Nephron (organoid): ENCODE results near the gene MLPH.

Experiments
- H3K27ac Mint-ChIP-seq, 3 experiments: 2 replicates each; pipeline ENCODE4 v1.8.0; 2020; ENCODE audit warnings: mixed read lengths in 3 of 3, mild to moderate bottlenecking in 2 of 3, moderate library complexity in 1 of 3
- H3K27me3 Mint-ChIP-seq: 2 replicates; pipeline ENCODE4 v1.8.0; 2021; ENCODE audit warnings: low read depth, mild to moderate bottlenecking, moderate library complexity, mixed read lengths
- H3K36me3 Mint-ChIP-seq: 2 replicates; pipeline ENCODE4 v1.8.0; 2020; ENCODE audit warnings: low read depth, mixed read lengths
- H3K4me1 Mint-ChIP-seq: 2 replicates; pipeline ENCODE4 v1.8.0; 2020; ENCODE audit warnings: mixed read lengths
- H3K4me3 Mint-ChIP-seq, 3 experiments: 2 replicates each; pipeline ENCODE4 v1.8.0; 2020; ENCODE audit warnings: mild to moderate bottlenecking in 3 of 3, mixed read lengths in 3 of 3, moderate library complexity in 2 of 3
- H3K9me3 Mint-ChIP-seq: 2 replicates; pipeline ENCODE4 v1.8.0; 2020; ENCODE audit warnings: mixed read lengths
- CTCF ChIP-seq, 3 experiments: fragments of 200-600 bp; sonication (generic); IDR thresholded peaks; one replicate each; pipeline ENCODE4 v1.5.0; 2021; ENCODE audit warnings: antibody characterized with exemption in 3 of 3; ENCODE audit not compliant: unreplicated experiment in 3 of 3

Gene MLPH

GRCh38 chr2:237549643-237550415, 62.8 kb downstream of the MLPH start:
- TF ChIP-seq CTCF (IDR thresholded peaks at IDR 0.05; ENCODE audit: unreplicated experiment in 3 of 3), result no peak
- Mint-ChIP-seq H3K4me1 (no peaks in the 10 kb centered on the region), H3K27ac (no peak overlapping the region), H3K36me3 (no peaks in the 10 kb centered on the region), H3K4me3 (no peak overlapping the region), H3K27me3 (peaks cover 12% of the 10 kb centered on the region), H3K9me3 (peaks cover 7% of the 10 kb centered on the region)

DNA sequence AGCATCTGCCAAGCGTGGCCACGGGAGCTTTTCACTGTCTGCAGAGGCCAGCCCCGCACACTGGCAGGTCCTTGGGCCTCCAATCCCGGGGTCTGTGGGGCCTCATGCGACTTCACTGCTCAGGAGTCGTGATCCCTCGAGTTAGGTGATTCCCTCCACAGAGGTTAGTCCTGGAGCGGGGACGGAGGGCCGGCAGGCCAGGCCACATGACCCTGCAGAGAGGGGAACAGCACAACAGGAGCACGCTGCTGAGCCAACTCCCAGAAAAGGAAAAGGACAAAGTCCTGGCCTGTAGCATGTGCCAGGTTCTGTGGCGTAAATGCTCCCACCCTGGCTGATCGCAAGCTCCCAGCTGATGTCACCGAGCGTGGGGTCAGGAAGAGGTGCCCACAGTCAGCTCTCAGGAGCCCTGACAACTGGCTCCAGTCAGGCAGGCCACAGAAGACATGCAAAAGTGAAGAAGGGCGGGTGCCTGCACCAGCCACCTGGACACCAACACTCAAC, 64.1 kb downstream of the MLPH start:
- TF ChIP-seq CTCF (IDR thresholded peaks at IDR 0.05; ENCODE audit: unreplicated experiment in 3 of 3), result no peak
- Mint-ChIP-seq H3K27me3 (peaks cover 8% of the 10 kb centered on the region), H3K9me3 (peaks cover 13% of the 10 kb centered on the region), H3K4me3 (no peak overlapping the region), H3K36me3 (no peaks in the 10 kb centered on the region), H3K27ac (no peak overlapping the region), H3K4me1 (no peaks in the 10 kb centered on the region)

- peaks cover 14% of the 10 kb centered on the region for H3K9me3 Mint-ChIP-seq
- H3K27ac Mint-ChIP-seq, result no peak overlapping the region
- peaks cover 7% of the 10 kb centered on the region for H3K27me3 Mint-ChIP-seq
- no peaks in the 10 kb centered on the region for H3K36me3 Mint-ChIP-seq
- H3K4me3 Mint-ChIP-seq, result no peak overlapping the region
- H3K4me1 Mint-ChIP-seq, result no peaks in the 10 kb centered on the region
- no peak for TF ChIP-seq CTCF (IDR thresholded peaks at IDR 0.05; ENCODE audit: unreplicated experiment in 3 of 3)
Measured at GRCh38 chr2:237552908-237553307, 65.9 kb downstream of the MLPH start.

DNA sequence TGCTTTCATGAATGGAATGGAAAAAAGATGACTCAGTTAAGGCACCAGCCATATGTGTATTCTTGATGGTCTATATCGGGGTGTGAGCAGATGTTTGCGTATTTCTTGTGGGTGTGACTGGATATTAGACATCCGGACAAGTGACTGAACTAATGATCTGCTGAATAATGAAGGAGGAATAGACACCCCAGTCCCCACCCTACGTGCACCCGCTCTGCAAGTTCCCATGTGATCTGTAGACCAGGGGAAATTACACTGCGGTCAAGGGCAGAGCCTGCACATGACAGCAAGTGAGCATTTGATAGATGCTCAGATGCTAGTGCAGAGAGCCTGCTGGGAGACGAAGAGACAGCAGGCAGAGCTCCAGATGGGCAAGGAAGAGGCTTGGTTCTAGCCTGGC, 66.9 kb downstream of the MLPH start:
- peaks cover 14% of the 10 kb centered on the region for H3K9me3 Mint-ChIP-seq
- H3K4me1 Mint-ChIP-seq, result peaks cover 2% of the 10 kb centered on the region
- no peak overlapping the region for H3K4me3 Mint-ChIP-seq
- H3K36me3 Mint-ChIP-seq, result no peaks in the 10 kb centered on the region
- TF ChIP-seq CTCF (IDR thresholded peaks at IDR 0.05; ENCODE audit: unreplicated experiment in 3 of 3), result no peak
- no peak overlapping the region for H3K27ac Mint-ChIP-seq
- H3K27me3 Mint-ChIP-seq, result peaks cover 6% of the 10 kb centered on the region

GRCh38 chr2:237555560-237555959, 68.5 kb downstream of the MLPH start:
- no peaks in the 10 kb centered on the region for H3K36me3 Mint-ChIP-seq
- no peak overlapping the region for H3K4me3 Mint-ChIP-seq
- TF ChIP-seq CTCF (IDR thresholded peaks at IDR 0.05; ENCODE audit: unreplicated experiment in 3 of 3), result no peak
- peaks cover 14% of the 10 kb centered on the region for H3K9me3 Mint-ChIP-seq
- peaks cover 15% of the 10 kb centered on the region for H3K4me1 Mint-ChIP-seq
- H3K27me3 Mint-ChIP-seq, result peaks cover 10% of the 10 kb centered on the region
- H3K27ac Mint-ChIP-seq, result no peak overlapping the region
